H1 (cell line): Measurements from ENCODE around the gene KCNQ1. TPM values are rescaled to one million over a fixed set of nuclear protein-coding genes. Genes with fewer than 3 reads are reported as not detected.

Source experiments
- CTCF ChIA-PET: fragments of 300-600 bp; sonication (Branson Sonifier 250); formaldehyde crosslinking; loops from one replicate; lab custom pipeline; 2021; ENCODE audit not compliant: partially characterized antibody; lab: Charles Lee
- POLR2A ChIA-PET: fragments of 300-600 bp; sonication (Branson Sonifier 250); formaldehyde crosslinking; loops from one replicate; lab custom pipeline; 2021; ENCODE audit warnings: inconsistent platforms; ENCODE audit not compliant: partially characterized antibody; lab: Charles Lee
- DNase-seq, 2 experiments: peaks; one replicate each; pipeline versions ENCODE4 v3.0.0 to v3.0.0-alpha.2; 2010 to 2022; ENCODE audit warnings: low spot score in 2 of 2, low read depth in 1 of 2, mixed read lengths in 1 of 2
- FAIRE-seq: peaks from 2 replicates; lab custom pipeline; 2011; peaks lifted over from hg19 to GRCh38; lab: Jason Lieb, UNC
- H2AFZ ChIP-seq: 2 replicates; pipeline ENCODE4 v1.8.1; 2012; ENCODE audit warnings: low read length, inconsistent platforms
- H2AK5ac ChIP-seq: 2 replicates; pipeline ENCODE4 v1.6.1; 2013; ENCODE audit warnings: low read depth, low read length
- H2BK120ac ChIP-seq: replicated peaks from 2 replicates; pipeline ENCODE3; 2013; ENCODE audit warnings: low read depth, low read length, inconsistent platforms
- H2BK12ac ChIP-seq: 2 replicates; pipeline ENCODE4 v1.6.1; 2013; ENCODE audit warnings: low read depth, low read length
- H2BK15ac ChIP-seq: 2 replicates; pipeline ENCODE4 v1.6.1; 2013; ENCODE audit warnings: low read length
- H2BK20ac ChIP-seq: 2 replicates; pipeline ENCODE4 v1.6.1; 2013; ENCODE audit warnings: low read length
- H2BK5ac ChIP-seq: 2 replicates; pipeline ENCODE4 v1.6.1; 2013; ENCODE audit warnings: low read depth, low read length
- H3K14ac ChIP-seq: 2 replicates; pipeline ENCODE4 v1.6.1; 2013; ENCODE audit warnings: inconsistent platforms; ENCODE audit not compliant: insufficient read length
- H3K18ac ChIP-seq: 2 replicates; pipeline ENCODE4 v1.6.1; 2013; ENCODE audit warnings: low read length; ENCODE audit errors: extremely low read depth
- H3K23ac ChIP-seq: 2 replicates; pipeline ENCODE4 v1.6.1; 2013; ENCODE audit warnings: inconsistent platforms; ENCODE audit not compliant: insufficient read length
- H3K23me2 ChIP-seq: 2 replicates; pipeline ENCODE4 v1.6.1; 2013; ENCODE audit warnings: low read depth, low read length
- H3K27ac ChIP-seq: 2 replicates; pipeline ENCODE4 v1.6.1; 2011; ENCODE audit warnings: low read depth, low read length, inconsistent platforms
- H3K27me3 ChIP-seq, 4 experiments: replicated peaks in 1 of 4; 1 replicate in 1 of 4; 2 replicates in 3 of 4; pipeline versions ENCODE4 v1.6.1 to v1.8.1; 2011 to 2013; ENCODE audit warnings: low read length in 3 of 4, mild to moderate bottlenecking in 3 of 4, inconsistent platforms in 2 of 4, mixed read lengths in 2 of 4, moderate library complexity in 1 of 4; ENCODE audit not compliant: control insufficient read depth in 3 of 4, insufficient read depth in 3 of 4; ENCODE audit errors: extremely low read depth in 1 of 4
- H3K36me3 ChIP-seq, 4 experiments: 2 replicates each; pipeline versions ENCODE4 v1.6.1 to v1.8.1; 2011 to 2013; ENCODE audit warnings: mild to moderate bottlenecking in 4 of 4, low read length in 3 of 4, moderate library complexity in 2 of 4, control low read depth in 1 of 4, inconsistent platforms in 1 of 4; ENCODE audit not compliant: insufficient read depth in 4 of 4, control insufficient read depth in 2 of 4
- H3K4ac ChIP-seq: replicated peaks from 2 replicates; pipeline ENCODE3; 2013; ENCODE audit warnings: low read length, low read depth, mixed read lengths, inconsistent platforms; ENCODE audit not compliant: insufficient read length
- H3K4me1 ChIP-seq, 4 experiments: replicated peaks in 1 of 4; 1 replicate in 1 of 4; 2 replicates in 3 of 4; pipeline versions ENCODE4 v1.6.1 to v1.8.1; 2011 to 2013; ENCODE audit warnings: low read length in 3 of 4, inconsistent platforms in 2 of 4, mixed read lengths in 1 of 4; ENCODE audit not compliant: insufficient read depth in 4 of 4, control insufficient read depth in 3 of 4
- H3K4me2 ChIP-seq, 2 experiments: 2 replicates each; pipeline versions ENCODE4 v1.6.1 to v1.8.1; 2011 to 2013; ENCODE audit warnings: low read depth in 2 of 2, low read length in 2 of 2, control low read depth in 1 of 2, inconsistent platforms in 1 of 2, mild to moderate bottlenecking in 1 of 2; ENCODE audit not compliant: insufficient read depth in 1 of 2
- H3K4me3 ChIP-seq, 4 experiments: fragments of 200-600, 300-600 bp in 1 of 4; sonication (generic), shearing (Covaris generic), sonication (Bioruptor Twin) in 1 of 4; 2 replicates each; pipeline versions ENCODE4 v1.5.1 to v1.8.1; 2011 to 2016; ENCODE audit warnings: low read length in 4 of 4, low read depth in 3 of 4, control low read depth in 2 of 4, inconsistent platforms in 2 of 4, mild to moderate bottlenecking in 2 of 4, mixed read lengths in 1 of 4, moderate library complexity in 1 of 4; ENCODE audit not compliant: insufficient read depth in 2 of 4; ENCODE audit errors: extremely low read depth in 1 of 4
- H3K56ac ChIP-seq: replicated peaks from 2 replicates; pipeline ENCODE3; 2013; ENCODE audit warnings: low read depth, mild to moderate bottlenecking, mixed read lengths, low read length, inconsistent platforms; ENCODE audit not compliant: insufficient read length
- H3K79me1 ChIP-seq: 2 replicates; pipeline ENCODE4 v1.6.1; 2013; ENCODE audit warnings: low read depth, low read length, control low read depth
- H3K79me2 ChIP-seq, 2 experiments: 2 replicates each; pipeline versions ENCODE4 v1.6.1 to v1.8.1; 2012 to 2013; ENCODE audit warnings: low read length in 2 of 2, mild to moderate bottlenecking in 2 of 2, inconsistent platforms in 1 of 2; ENCODE audit not compliant: insufficient read depth in 2 of 2, control insufficient read depth in 1 of 2
- H3K9ac ChIP-seq, 4 experiments: replicated peaks in 1 of 4; 1 replicate in 1 of 4; 2 replicates in 3 of 4; pipeline versions ENCODE4 v1.6.1 to v1.8.1; 2011 to 2013; ENCODE audit warnings: low read depth in 3 of 4, low read length in 3 of 4, control low read depth in 2 of 4, mild to moderate bottlenecking in 2 of 4, moderate library complexity in 2 of 4, inconsistent platforms in 1 of 4; ENCODE audit errors: extremely low read depth in 1 of 4
- H3K9me3 ChIP-seq, 2 experiments: 2 replicates each; pipeline versions ENCODE4 v1.6.1 to v1.8.1; 2012 to 2013; ENCODE audit warnings: mild to moderate bottlenecking in 2 of 2, moderate library complexity in 2 of 2, control low read depth in 1 of 2, inconsistent platforms in 1 of 2, low read depth in 1 of 2, low read length in 1 of 2, mixed read lengths in 1 of 2; ENCODE audit not compliant: insufficient read depth in 2 of 2
- H4K20me1 ChIP-seq, 2 experiments: replicated peaks in 1 of 2; 2 replicates each; pipeline versions ENCODE3 to v1.8.1; 2011 to 2013; ENCODE audit warnings: inconsistent platforms in 2 of 2, low read length in 2 of 2, mild to moderate bottlenecking in 1 of 2; ENCODE audit not compliant: insufficient read depth in 2 of 2, control insufficient read depth in 1 of 2
- H4K5ac ChIP-seq: 2 replicates; pipeline ENCODE4 v1.6.1; 2013; ENCODE audit warnings: low read length, low read depth, mixed read lengths, inconsistent platforms; ENCODE audit not compliant: insufficient read length
- H4K8ac ChIP-seq: 2 replicates; pipeline ENCODE4 v1.8.0; 2013; ENCODE audit warnings: mild to moderate bottlenecking, moderate library complexity, low read length, inconsistent platforms; ENCODE audit not compliant: insufficient read depth; ENCODE audit errors: extremely low read depth
- H4K91ac ChIP-seq: replicated peaks from 2 replicates; pipeline ENCODE3; 2013; ENCODE audit warnings: low read length, mixed read lengths, inconsistent platforms; ENCODE audit not compliant: insufficient read length
- CBX5 ChIP-seq: fragments of 300-800, 300-1000 bp; sonication (generic); IDR thresholded peaks from 2 replicates; pipeline ENCODE4 v1.7.1; 2016; ENCODE audit warnings: antibody characterized with exemption, low read length, low read depth
- EZH2 ChIP-seq: fragments of 200-600 bp; sonication (generic); IDR thresholded peaks from 2 replicates; pipeline ENCODE4 v1.7.1; 2012; ENCODE audit warnings: low read depth, mild to moderate bottlenecking, moderate library complexity, low read length, inconsistent platforms; ENCODE audit not compliant: severe bottlenecking
- KDM1A ChIP-seq: fragments of 200-600, 300-600 bp; sonication (generic); IDR thresholded peaks from 2 replicates; pipeline ENCODE4 v1.7.1; 2016; ENCODE audit warnings: mild to moderate bottlenecking, low read length, borderline replicate concordance
- SAP30 ChIP-seq: fragments of 300-600 bp; sonication (generic); IDR thresholded peaks from 2 replicates; pipeline ENCODE4 v1.7.1; 2012; ENCODE audit warnings: low read length, moderate library complexity, mild to moderate bottlenecking, inconsistent platforms; ENCODE audit not compliant: insufficient read depth, insufficient replicate concordance
- SIRT6 ChIP-seq: IDR thresholded peaks from one replicate; pipeline ENCODE4 v1.7.1; 2012; ENCODE audit warnings: low read length, inconsistent platforms
- SP2 ChIP-seq: IDR thresholded peaks from 2 replicates; pipeline ENCODE4 v1.6.1; 2012; ENCODE audit warnings: mild to moderate bottlenecking, low read length, inconsistent platforms
- TBP ChIP-seq: IDR thresholded peaks from 2 replicates; pipeline ENCODE4 v1.6.1; 2011; ENCODE audit warnings: low read depth, low read length, improper control_type of control experiment
- WGBS, 2 experiments: shearing (Covaris generic) in 1 of 2; methylation state at CpG; one replicate each; pipeline versions ENCODE4 v1.1.6 to v1.1.7; 2013 to 2015; ENCODE audit warnings: low lambda C conversion rate in 2 of 2, mixed read lengths in 2 of 2, inconsistent platforms in 1 of 2, low coverage in 1 of 2, missing lambda C conversion rate in 1 of 2; ENCODE audit not compliant: insufficient replicate concordance in 2 of 2, insufficient coverage in 1 of 2, insufficient read length in 1 of 2; ENCODE audit errors: extremely low coverage in 1 of 2, missing lambda C conversion rate in 1 of 2; 5-methylcytosine and 5-hydroxymethylcytosine counted together
- polyA plus RNA-seq, 7 experiments: library from polyadenylated mRNA; depleted of rRNA in 3 of 7; stranded (reverse) in 5 of 7; unstranded in 2 of 7; fragments of >200 nt in 5 of 7; fragments of 200-250 nt in 2 of 7; gene quantifications; 1 replicate in 5 of 7; 2 replicates in 1 of 7; 4 replicates in 1 of 7; pipeline versions ENCODE4 v1.2.1 to v1.2.3, GENCODE V29; 2011 to 2013; ENCODE audit warnings: missing spikeins in 2 of 7, mixed read lengths in 2 of 7
- total RNA-seq: library from RNA; stranded (reverse); fragmentation: NEBNext Ultra II Directional; extraction: Animal tissue kit (Norgen Biotek cat#: 25700); gene quantifications from 2 replicates; pipeline ENCODE4 v1.2.1, GENCODE V29; 2021

The KCNQ1 gene
- total and polyA plus RNA-seq, 2 of the 8 experiments (the other 6 are each of a cell fraction or from before 2014, with no cell fraction given): 1.9 to 2.0 TPM

DNA sequence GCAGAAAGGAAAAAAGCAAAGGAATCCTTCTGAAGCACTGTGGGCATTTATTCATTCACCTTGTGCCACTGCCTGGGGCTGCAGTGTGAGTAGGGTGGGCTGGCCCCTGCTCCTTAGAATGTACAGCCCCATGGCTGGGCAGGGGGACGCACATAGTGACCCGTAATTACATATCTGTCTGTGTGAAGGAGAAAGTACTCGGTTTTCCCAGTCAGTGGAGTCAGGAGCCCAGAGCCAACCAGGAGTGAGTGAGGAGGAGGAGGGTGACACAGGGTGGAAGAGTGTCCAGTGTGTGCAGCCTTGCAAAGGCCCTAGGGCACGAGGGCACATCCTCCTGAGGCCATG lies 348.9 kb downstream of the KCNQ1 start:
- H3K18ac ChIP-seq: no peak overlapping the region
- H4K20me1 ChIP-seq: no peaks in the 10 kb centered on the region
- no peak overlapping the region for H2AK5ac ChIP-seq
- peaks cover 0 to 48% (median 31%) of the 10 kb centered on the region in 4 experiments; a peak in 5 of 7 replicates for H3K27me3 ChIP-seq
- 95% methylated on average over 4 of the region's 4 CpGs; no CpG with 5 or more reads in 1 of the 2 experiments for WGBS, 2 experiments
- H3K14ac ChIP-seq: no peak overlapping the region
- no peaks in the 10 kb centered on the region for H3K79me2 ChIP-seq
- H4K91ac ChIP-seq: no peak overlapping the region
- H2AFZ ChIP-seq: no peak overlapping the region
- no peak overlapping the region for H4K5ac ChIP-seq
- no peak overlapping the region for H4K8ac ChIP-seq
- no peak overlapping the region for H3K23ac ChIP-seq
- H3K9me3 ChIP-seq: no peaks in the 10 kb centered on the region
- no peaks in the 10 kb centered on the region for H3K23me2 ChIP-seq
- H3K4me1 ChIP-seq: peaks cover 0 to 7% (median 4%) of the 10 kb centered on the region in 4 experiments; a peak in 4 of 7 replicates
- no peaks in the 10 kb centered on the region for H3K79me1 ChIP-seq
- H3K56ac ChIP-seq: no peak overlapping the region
- TF ChIP-seq KDM1A: no peak
- TF ChIP-seq CBX5: no peak
- no peak for TF ChIP-seq TBP
- no peak for TF ChIP-seq EZH2
- no peak for TF ChIP-seq SIRT6
- no peak for TF ChIP-seq SAP30
- no peak for TF ChIP-seq SP2
- FAIRE-seq (no peak), DNase-seq (no peak)
- no peak overlapping the region for H3K27ac ChIP-seq
- H3K9ac ChIP-seq: no peak overlapping the region
- no peaks in the 10 kb centered on the region for H3K36me3 ChIP-seq
- 0 out of 2 replicates have a peak overlapping the region, but pooled peaks have one; percentile 65 for H2BK15ac ChIP-seq
- H2BK12ac ChIP-seq: no peak overlapping the region
- CTCF ChIA-PET: interaction anchor here (0.6 to 0.7 kb wide), 2 partner anchors 263 to 824 kb away, joined by 3 to 4 read pairs; no protein-coding TSS in a partner anchor
- H3K4ac ChIP-seq: no peak overlapping the region
- POLR2A ChIA-PET: no interaction called here
- no peak overlapping the region for H2BK120ac ChIP-seq
- no peak overlapping the region for H3K4me3 ChIP-seq
- no peak overlapping the region for H2BK20ac ChIP-seq
- H3K4me2 ChIP-seq: no peak overlapping the region
- no peak overlapping the region; the same call in 1 of the 2 replicates for H2BK5ac ChIP-seq
